Tibial nerve (tissue), 4 donors: ENCODE measurements around the gene FGF14. TPM values are rescaled to one million over a fixed set of nuclear protein-coding genes. Genes with fewer than 3 reads are reported as not detected.

Source experiments
- DNase-seq, 2 donors: peaks; one replicate each; pipeline ENCODE4 v3.0.0-alpha.2; 2019; ENCODE audit warnings: low spot score in 2 of 2
- H3K27ac ChIP-seq, 4 donors: fragments of 200-600 bp; sonication (generic) in 3 of 4; one replicate each; pipeline ENCODE4 v1.5.1; 2017 to 2019; ENCODE audit warnings: mild to moderate bottlenecking in 1 of 4
- H3K27me3 ChIP-seq, 2 donors: fragments of 200-600 bp; sonication (generic) in 1 of 2; one replicate each; pipeline versions ENCODE4 v1.5.1 to v1.6.0; 2017 to 2019
- H3K36me3 ChIP-seq, 3 donors: fragments of 200-600 bp; sonication (generic); one replicate each; pipeline ENCODE4 v1.5.1; 2018 to 2019
- H3K4me1 ChIP-seq, 4 donors: fragments of 200-600 bp; sonication (generic) in 3 of 4; one replicate each; pipeline ENCODE4 v1.5.1; 2017 to 2019
- H3K4me3 ChIP-seq, 4 donors: fragments of 200-600 bp; sonication (generic) in 3 of 4; one replicate each; pipeline ENCODE4 v1.5.1; 2017 to 2019; ENCODE audit warnings: mild to moderate bottlenecking in 1 of 4, moderate library complexity in 1 of 4
- H3K9me3 ChIP-seq, 4 donors: fragments of 200-600 bp; sonication (generic) in 3 of 4; one replicate each; pipeline ENCODE4 v1.5.1; 2017 to 2019
- EP300 ChIP-seq, 2 donors: sonication (generic); formaldehyde crosslinking; IDR thresholded peaks; one replicate each; pipeline ENCODE4 v1.6.1; 2017; ENCODE audit warnings: antibody characterized with exemption in 2 of 2, mild to moderate bottlenecking in 1 of 2
- POLR2A ChIP-seq, 2 donors: fragments of 450-650 bp; IDR thresholded peaks; one replicate each; pipeline ENCODE4 v1.6.1; 2017; ENCODE audit warnings: antibody characterized with exemption in 2 of 2, mild to moderate bottlenecking in 2 of 2, moderate library complexity in 2 of 2
- WGBS, 2 donors: methylation state at CpG; one replicate each; pipeline ENCODE4 v1.1.5; 2018; 5-methylcytosine and 5-hydroxymethylcytosine counted together
- small RNA-seq: library from RNA; depleted of rRNA; stranded (forward); fragments of <200 nt; gene quantifications from one replicate; pipeline ENCODE3, GENCODE V24; 2016
- total RNA-seq, 4 donors: library from RNA; depleted of rRNA; stranded (reverse); fragments of >200 nt; gene quantifications; one replicate each; pipeline ENCODE4 v1.1.0, GENCODE V29; 2016
- TF ChIP-seq, protein P1 (sequence below), 5 experiments: fragments of 200-600 bp in 3 of 5; fragments of 450-650 bp in 2 of 5; sonication (generic) in 3 of 5; IDR thresholded peaks; one replicate each; pipeline ENCODE4 v1.5.1; 2016 to 2019; ENCODE audit warnings: antibody characterized with exemption in 5 of 5, mild to moderate bottlenecking in 3 of 5, moderate library complexity in 2 of 5

Gene FGF14
- total RNA-seq, 4 donors from 2014 or later: 0.20 to 2.1 (median 0.21) TPM; not detected in 1

DNA sequence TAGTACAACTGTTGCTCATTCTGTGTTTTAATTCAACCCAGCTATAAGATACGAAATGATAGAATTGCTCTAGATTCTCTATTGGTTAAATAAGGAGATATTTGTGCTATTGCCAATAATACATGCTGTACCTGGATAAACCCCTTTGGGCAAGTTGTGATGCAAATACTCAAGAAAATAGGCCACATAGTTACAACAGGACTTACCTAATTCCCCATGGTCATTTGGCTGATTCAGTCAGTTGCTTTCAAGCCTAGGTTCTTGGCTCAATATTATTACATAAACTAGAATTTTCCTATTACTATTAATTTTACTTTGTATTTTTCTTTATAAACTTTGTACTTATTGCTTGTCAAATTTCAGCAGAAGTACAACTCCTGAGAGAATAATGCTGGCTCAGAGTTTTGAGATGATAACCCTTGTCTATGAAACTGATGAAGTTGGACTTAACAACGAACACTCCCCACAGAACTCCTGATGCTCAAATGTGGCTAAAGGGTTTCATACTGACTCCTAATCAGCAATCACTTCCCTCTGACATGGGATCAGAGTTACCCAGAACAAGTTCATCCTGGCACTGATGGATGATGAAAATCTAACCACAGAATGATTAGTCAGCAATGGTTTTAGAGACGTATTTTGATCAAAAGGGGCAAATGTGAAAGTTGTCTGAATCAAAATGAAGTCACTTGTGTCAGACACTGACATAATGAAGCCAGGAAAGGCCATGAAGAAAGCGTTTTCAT lies 728.3 kb downstream of the FGF14 start:
- Histone ChIP-seq H3K27ac (peak overlapping the region in 3 of 4 donors; percentile 22 to 52 (median 34)), H3K4me3 (no peak overlapping the region)
- WGBS, 2 donors: 58 to 59% methylated on average over 4 of the region's 4 CpGs

DNA sequence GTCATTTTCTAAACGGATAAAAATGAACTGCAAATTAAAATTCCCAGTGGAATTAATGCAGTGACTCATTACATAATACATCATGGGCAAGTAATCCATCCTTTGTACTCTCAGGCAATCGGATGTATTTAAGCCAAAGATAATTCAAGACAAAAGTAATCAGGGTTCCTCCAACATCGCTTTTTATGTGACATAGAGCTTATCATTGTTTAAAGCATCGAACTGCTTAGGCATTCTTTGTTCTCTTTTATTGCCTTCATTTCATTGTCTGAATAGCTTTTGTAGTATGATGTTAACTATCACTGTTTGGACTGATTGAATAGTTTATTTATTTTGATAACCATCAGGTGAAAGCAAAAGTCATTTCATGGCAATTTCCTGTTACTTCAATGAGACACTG lies 740.0 kb downstream of the FGF14 start:
- Histone ChIP-seq H3K9me3 (peaks cover 0 to 6% (median under 1%) of the 10 kb centered on the region in 4 donors), H3K36me3 (no peaks in the 10 kb centered on the region), H3K27ac (no peak overlapping the region), H3K4me1 (no peaks in the 10 kb centered on the region), H3K27me3 (no peaks in the 10 kb centered on the region), H3K4me3 (no peak overlapping the region)
- DNase-seq: no peak
- TF ChIP-seq EP300 (IDR thresholded peaks at IDR 0.05) (no peak), POLR2A (IDR thresholded peaks at IDR 0.05) (no peak)
- TF ChIP-seq, protein P1, sequence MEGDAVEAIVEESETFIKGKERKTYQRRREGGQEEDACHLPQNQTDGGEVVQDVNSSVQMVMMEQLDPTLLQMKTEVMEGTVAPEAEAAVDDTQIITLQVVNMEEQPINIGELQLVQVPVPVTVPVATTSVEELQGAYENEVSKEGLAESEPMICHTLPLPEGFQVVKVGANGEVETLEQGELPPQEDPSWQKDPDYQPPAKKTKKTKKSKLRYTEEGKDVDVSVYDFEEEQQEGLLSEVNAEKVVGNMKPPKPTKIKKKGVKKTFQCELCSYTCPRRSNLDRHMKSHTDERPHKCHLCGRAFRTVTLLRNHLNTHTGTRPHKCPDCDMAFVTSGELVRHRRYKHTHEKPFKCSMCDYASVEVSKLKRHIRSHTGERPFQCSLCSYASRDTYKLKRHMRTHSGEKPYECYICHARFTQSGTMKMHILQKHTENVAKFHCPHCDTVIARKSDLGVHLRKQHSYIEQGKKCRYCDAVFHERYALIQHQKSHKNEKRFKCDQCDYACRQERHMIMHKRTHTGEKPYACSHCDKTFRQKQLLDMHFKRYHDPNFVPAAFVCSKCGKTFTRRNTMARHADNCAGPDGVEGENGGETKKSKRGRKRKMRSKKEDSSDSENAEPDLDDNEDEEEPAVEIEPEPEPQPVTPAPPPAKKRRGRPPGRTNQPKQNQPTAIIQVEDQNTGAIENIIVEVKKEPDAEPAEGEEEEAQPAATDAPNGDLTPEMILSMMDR (IDR thresholded peaks at IDR 0.05): no peak
- 21 to 33% methylated on average over 4 of the region's 4 CpGs for WGBS, 2 donors

More for the DNA sequence above, 728.3 kb downstream of the FGF14 start:
- no peak for DNase-seq
- Histone ChIP-seq H3K4me1 (no peaks in the 10 kb centered on the region), H3K36me3 (no peaks in the 10 kb centered on the region), H3K27me3 (no peaks in the 10 kb centered on the region), H3K9me3 (no peaks in the 10 kb centered on the region)
- TF ChIP-seq EP300 (IDR thresholded peaks at IDR 0.05): peak in 1 of 2 donors; percentile 81
- TF ChIP-seq POLR2A (IDR thresholded peaks at IDR 0.05): no peak

Small RNA genes within 50 kb of the gene (small RNA-seq; reads per million reads assigned to genes)
- gene MIR2681 (not detected), gene MIR4705 (not detected), gene RNU1-24P (not detected), gene RNY1P2 (not detected), gene RPL39P29 (not detected)

Other genes with a start within 250 kb of the FGF14 start
- 10 to 100 TPM; 37.8 to 47.5 (median 43.9) TPM for gene TPP2, start 194.9 kb upstream of the FGF14 start, total RNA-seq